Stromal cell of bone marrow (primary cell): Measurements from ENCODE around the gene PID1.

ENCODE experiments used
- DNase-seq: peaks from one replicate; pipeline ENCODE4 v3.0.0-alpha.2; 2012; ENCODE audit warnings: low read depth

The PID1 gene

DNA sequence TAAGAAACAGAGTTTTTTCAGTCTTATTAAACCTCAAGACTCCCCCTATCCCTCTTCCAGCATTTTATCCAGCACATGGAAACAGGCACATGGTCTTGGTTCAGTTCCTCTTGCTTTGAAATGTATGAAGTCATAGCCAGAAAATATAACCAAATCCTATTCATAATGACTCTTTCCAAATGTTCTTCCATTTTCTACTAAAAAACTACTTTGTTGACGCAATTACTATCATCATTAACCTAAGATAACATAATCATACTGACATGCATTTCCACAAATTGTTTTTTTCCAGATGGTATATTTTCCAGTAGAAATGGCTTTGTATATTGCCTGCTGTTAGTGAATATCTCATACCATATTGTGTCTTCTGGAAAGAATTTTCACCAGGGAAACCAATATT, 261.3 kb downstream of the PID1 start:
- no peak for DNase-seq

DNA sequence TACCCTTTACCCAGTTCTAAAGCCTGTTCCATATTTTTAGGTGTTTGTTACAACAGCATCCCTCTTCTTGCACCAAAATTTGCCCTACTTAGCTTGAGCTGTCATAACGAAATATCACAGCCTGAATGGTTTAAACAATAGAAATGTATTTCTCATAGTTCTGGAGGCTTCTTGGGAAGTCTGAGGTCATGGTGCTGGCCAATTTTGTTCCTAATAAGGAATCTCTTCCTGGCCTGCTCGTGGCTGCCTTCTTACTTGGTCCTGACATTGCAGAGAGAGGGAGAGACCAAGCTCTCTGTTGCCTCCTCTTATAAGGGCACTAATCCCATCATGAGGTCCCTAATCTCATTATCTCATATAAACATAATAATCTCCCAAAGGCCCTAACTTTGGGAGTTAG, 267.8 kb downstream of the PID1 start:
- peak; percentile 0 for DNase-seq

DNA sequence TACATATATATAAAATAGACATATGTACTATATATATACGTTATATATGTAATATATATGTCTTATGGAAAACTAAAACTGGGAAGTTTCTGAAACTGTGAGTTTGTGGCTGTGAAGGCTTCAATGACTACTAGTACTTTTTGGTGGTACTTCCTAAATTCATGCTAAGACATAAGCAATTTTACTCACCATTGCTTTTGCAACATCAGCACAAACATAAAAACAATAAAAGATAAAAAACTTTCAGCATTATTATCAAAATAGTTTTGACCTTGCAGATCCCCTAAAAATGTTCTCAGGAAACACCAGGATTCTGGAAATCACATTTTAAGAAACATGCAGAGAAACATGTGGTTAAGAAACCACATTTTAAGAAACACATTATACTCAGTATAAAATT, 269.9 kb downstream of the PID1 start:
- DNase-seq, result no peak

DNA sequence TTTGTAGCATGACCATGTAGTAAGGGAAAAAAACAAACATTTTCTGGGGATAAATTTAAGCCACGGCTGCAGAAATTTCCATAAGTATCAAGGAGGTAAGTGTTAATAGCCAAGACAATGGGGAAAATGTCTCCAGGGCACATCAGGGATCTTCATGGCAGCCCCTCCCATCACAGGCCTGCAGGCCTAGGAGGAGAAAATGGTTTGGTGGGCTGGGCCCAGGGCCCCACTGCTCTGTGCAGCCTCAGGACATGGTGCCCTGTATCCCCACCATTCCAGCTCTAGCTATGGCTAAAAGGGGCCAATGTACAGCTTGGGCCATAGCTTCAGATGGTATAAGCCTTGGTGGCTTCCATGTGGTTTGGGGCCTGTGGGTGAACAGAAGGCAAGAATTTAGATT, 271.8 kb downstream of the PID1 start:
- DNase-seq, result no peak

DNA sequence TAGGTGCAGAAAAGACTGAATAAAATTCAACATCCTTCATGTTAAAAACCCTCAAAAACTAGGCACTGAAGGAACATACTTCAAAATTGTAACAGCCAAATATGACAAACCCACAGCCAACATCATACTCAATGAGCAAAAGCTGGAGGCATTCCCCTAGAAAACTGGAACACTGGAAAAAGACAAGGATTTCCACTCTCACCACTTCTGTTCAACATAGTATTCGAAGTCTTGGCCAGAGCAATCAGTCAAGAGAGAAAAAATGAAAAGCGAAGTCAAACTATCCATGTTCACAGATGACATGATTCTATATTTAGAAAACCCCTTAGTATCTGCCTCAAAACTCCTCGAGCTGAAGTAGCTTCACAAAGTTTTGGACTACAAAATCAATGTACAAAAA, 282.3 kb downstream of the PID1 start:
- DNase-seq, result no peak

DNA sequence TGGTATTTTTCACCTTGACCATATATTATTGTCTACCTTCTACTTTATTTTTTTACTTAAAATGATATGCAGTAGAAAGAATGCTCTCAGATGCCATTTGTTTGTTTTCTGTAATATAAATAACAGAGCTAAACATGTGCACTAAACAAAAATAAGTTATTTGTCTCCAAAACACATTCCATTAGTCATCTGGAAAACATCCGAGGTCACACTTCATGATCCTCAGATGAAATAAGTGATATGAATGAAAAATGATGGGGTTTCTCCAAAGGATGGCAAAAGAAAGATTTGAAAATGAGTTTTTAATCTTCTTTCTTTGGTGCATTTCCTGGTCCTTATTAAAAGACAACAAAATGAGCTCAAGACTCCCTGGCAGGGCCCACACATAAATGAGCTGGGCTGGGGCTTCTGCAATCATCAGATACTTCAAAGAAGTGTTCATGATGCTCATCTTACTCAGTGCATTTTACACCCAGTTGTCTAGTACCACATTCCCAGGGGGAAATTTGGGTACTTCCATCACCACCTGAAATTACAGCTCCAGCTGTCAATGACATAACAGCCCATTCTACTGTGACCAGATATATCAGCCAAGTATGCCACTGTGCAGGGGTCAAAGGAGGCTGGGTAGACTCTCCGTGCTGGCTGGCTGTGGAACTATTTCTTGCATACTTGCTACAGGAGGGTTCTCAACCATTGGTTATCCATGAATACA, 283.5 kb downstream of the PID1 start:
- no peak for DNase-seq

DNA sequence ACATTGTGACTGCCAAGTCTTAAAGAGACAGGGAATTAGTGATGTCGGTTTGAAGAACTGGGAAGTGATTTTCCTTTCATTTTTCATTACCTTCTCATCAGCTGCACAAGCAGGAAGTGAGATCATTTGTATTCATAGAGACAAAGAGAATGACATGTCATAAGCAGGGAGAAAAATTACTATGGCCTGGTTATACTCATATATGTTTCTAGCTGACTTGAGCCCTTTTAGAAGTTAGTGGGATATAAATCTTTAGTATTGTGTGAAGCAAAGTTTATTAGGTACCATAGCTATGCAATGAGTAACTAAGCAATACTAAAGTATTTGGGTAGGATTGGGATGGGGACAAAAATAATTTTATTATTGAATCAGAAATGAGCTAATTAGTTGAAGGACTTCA, 284.1 kb downstream of the PID1 start:
- no peak for DNase-seq

DNA sequence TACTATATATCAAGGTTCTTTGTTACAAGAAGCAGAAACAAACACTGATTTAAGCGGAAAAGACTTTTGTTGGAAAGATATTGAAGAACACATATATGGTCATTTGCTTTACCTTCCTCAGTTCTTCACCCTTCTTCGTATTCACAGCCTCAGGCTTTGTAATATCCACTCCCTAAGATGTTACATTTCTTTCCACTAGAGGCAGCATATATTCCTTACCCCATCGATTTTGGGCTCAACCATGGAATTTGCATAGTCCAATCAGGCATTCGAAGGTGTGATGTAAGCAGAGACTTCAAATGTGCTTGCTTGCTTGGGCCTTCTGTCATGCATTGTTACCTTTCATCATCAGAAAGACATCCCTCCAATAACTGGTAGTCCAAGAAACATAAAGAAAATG, 287.4 kb downstream of the PID1 start:
- DNase-seq, result no peak

DNA sequence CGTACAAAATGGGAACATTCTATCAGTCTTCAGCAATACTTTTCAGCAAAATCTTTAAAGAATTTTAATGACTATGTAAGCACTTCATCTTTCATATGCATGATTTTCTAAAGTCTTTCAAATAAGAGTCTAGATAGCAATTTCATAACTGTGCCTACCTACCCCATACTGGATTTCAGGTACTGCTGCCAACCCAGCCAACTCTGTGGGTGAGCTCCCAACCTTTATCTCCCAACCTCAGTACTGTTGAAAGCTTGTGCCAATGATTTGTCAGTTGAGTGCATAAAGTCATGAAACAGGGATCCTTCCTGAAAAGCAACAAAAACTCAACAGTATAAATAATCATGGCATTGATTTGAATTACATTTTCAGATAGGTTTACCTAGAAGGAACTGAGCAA, 296.9 kb downstream of the PID1 start:
- DNase-seq, result no peak
